ENCODE data around the gene TGM3.

Gene TGM3

GRCh38 chr20:2293486-2293885, 2.3 kb upstream of the TGM3 start:
- no peak for TF ChIP-seq CTCF (IDR thresholded peaks at IDR 0.05; ENCODE audit: low read depth, low read length)

GRCh38 chr20:2293971-2294370, 1.8 kb upstream of the TGM3 start:
- DNase-seq (ENCODE audit: extremely low read depth, low read depth): no peak
- no peak for TF ChIP-seq CTCF (IDR thresholded peaks at IDR 0.05; ENCODE audit: low read depth, low read length)

More at GRCh38 chr20:2293486-2293885, 2.3 kb upstream of the TGM3 start:
- DNase-seq (ENCODE audit: extremely low read depth, low read depth): no peak

- no peak for TF ChIP-seq CTCF (IDR thresholded peaks at IDR 0.05; ENCODE audit: low read depth, low read length)
- DNase-seq (ENCODE audit: extremely low read depth, low read depth): no peak
These were observed 515 bp upstream of the TGM3 start for GRCh38 chr20:2295286-2295685.

GRCh38 chr20:2296524-2297356, 939 bp downstream of the TGM3 start:
- no peak for TF ChIP-seq CTCF (IDR thresholded peaks at IDR 0.05; ENCODE audit: low read depth, low read length)
- no peak for DNase-seq (ENCODE audit: extremely low read depth, low read depth)

- no peak for DNase-seq (ENCODE audit: extremely low read depth, low read depth)
These were observed 1.5 kb downstream of the TGM3 start for GRCh38 chr20:2297357-2297728.

GRCh38 chr20:2298116-2298515, 2.3 kb downstream of the TGM3 start:
- DNase-seq (ENCODE audit: extremely low read depth, low read depth): no peak
- TF ChIP-seq CTCF (IDR thresholded peaks at IDR 0.05; ENCODE audit: low read depth, low read length): no peak

More at GRCh38 chr20:2297357-2297728, 1.5 kb downstream of the TGM3 start:
- TF ChIP-seq CTCF (IDR thresholded peaks at IDR 0.05; ENCODE audit: low read depth, low read length): no peak

- TF ChIP-seq CTCF (IDR thresholded peaks at IDR 0.05; ENCODE audit: low read depth, low read length): no peak
- DNase-seq (ENCODE audit: extremely low read depth, low read depth): no peak
These were observed 2.9 kb downstream of the TGM3 start for GRCh38 chr20:2298701-2299100.

Measured in AG09319 (cell line).